GM12892 (cell line): ENCODE data around the gene TOM1L1.

Source experiments
- POLR2A ChIP-seq: IDR thresholded peaks from 2 replicates; pipeline ENCODE4 v1.6.1; 2011; ENCODE audit warnings: low read depth, low read length, control low read depth
- POLR2AphosphoS5 ChIP-seq: IDR thresholded peaks from 2 replicates; pipeline ENCODE4 v1.6.1; 2011; ENCODE audit warnings: low read depth, low read length, control low read depth

- TF ChIP-seq POLR2A (no peak), POLR2AphosphoS5 (no peak)
Measured at GRCh38 chr17:54979657-54980056, 79.0 kb downstream of the TOM1L1 start.
